Rectal smooth muscle tissue (tissue), 1 donor: ENCODE results near the gene KRT9.

Experiments
- H3K27ac ChIP-seq: one replicate; pipeline ENCODE4 v1.7.0; 2013; ENCODE audit warnings: low read depth, low read length, inconsistent platforms
- H3K27me3 ChIP-seq: one replicate; pipeline ENCODE4 v1.7.0; 2013; ENCODE audit warnings: low read length; ENCODE audit not compliant: control insufficient read depth, insufficient read depth
- H3K36me3 ChIP-seq: one replicate; pipeline ENCODE4 v1.7.0; 2013; ENCODE audit warnings: low read length; ENCODE audit not compliant: control insufficient read depth, insufficient read depth
- H3K4me1 ChIP-seq: one replicate; pipeline ENCODE4 v1.7.0; 2013; ENCODE audit warnings: low read length; ENCODE audit not compliant: control insufficient read depth, insufficient read depth
- H3K4me3 ChIP-seq: one replicate; pipeline ENCODE4 v1.7.0; 2013; ENCODE audit warnings: low read length
- H3K9ac ChIP-seq: one replicate; pipeline ENCODE4 v1.7.0; 2013; ENCODE audit warnings: low read length

Gene KRT9

GRCh38 chr17:41522301-41523224, 49.3 kb downstream of the KRT9 start:
- no peak overlapping the region for H3K4me3 ChIP-seq
- no peaks in the 10 kb centered on the region for H3K36me3 ChIP-seq
- no peak overlapping the region for H3K9ac ChIP-seq
- no peaks in the 10 kb centered on the region for H3K4me1 ChIP-seq
- no peak overlapping the region for H3K27ac ChIP-seq
- H3K27me3 ChIP-seq = peaks cover 3% of the 10 kb centered on the region

DNA sequence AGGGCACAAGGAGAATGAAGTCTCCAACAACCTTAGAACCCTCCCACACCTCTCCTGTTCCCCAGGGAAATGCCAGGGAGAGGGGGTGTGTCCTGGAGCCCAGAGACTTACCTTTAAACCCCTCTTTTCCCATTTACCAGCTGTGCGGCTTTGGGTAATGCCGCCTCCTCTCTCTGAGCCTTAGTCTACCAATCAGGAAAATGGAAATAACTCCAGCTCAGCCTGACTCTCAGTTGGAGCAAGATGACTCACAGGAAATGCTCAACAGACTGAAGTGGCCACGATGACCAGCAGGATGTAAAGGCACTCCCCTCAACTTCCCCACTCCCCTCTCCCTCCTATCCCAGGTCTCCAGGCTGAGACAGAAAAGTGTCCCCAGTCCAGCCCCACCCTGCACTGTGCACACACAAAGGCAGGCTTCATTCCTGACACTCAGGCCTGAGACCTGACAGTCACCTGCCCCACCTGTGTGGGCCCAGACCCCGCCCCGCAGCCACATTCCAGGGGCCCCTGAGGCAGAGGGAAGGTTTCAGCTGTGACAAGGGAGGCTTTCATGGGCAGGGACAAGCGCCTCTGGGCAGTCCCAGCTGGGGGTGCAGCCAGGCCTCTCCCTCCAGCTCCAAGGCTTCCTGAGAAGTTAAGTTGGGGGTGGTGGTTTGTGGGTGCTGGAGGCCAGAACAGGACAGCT, 50.1 kb downstream of the KRT9 start:
- Histone ChIP-seq H3K4me3 (no peak overlapping the region), H3K36me3 (no peaks in the 10 kb centered on the region), H3K4me1 (no peaks in the 10 kb centered on the region), H3K9ac (no peak overlapping the region), H3K27ac (no peak overlapping the region), H3K27me3 (no peaks in the 10 kb centered on the region)

- H3K27me3 ChIP-seq = no peaks in the 10 kb centered on the region
- no peaks in the 10 kb centered on the region for H3K4me1 ChIP-seq
- H3K4me3 ChIP-seq = no peak overlapping the region
- no peak overlapping the region for H3K9ac ChIP-seq
- H3K27ac ChIP-seq = no peak overlapping the region
- no peaks in the 10 kb centered on the region for H3K36me3 ChIP-seq
Observed at GRCh38 chr17:41520821-41521521, 50.9 kb downstream of the KRT9 start.

GRCh38 chr17:41519501-41520224, 52.2 kb downstream of the KRT9 start:
- no peak overlapping the region for H3K4me3 ChIP-seq
- no peaks in the 10 kb centered on the region for H3K36me3 ChIP-seq
- H3K4me1 ChIP-seq = no peaks in the 10 kb centered on the region
- no peaks in the 10 kb centered on the region for H3K27me3 ChIP-seq
- H3K9ac ChIP-seq = no peak overlapping the region
- no peak overlapping the region for H3K27ac ChIP-seq

GRCh38 chr17:41518789-41519449, 52.9 kb downstream of the KRT9 start, which contains the start of gene KRT15:
KRT15 (minus strand) TSS chr17:41518890; CDS start chr17:41518827, 63 bp downstream.
- Histone ChIP-seq H3K36me3 (no peaks in the 10 kb centered on the region), H3K27me3 (no peaks in the 10 kb centered on the region), H3K9ac (no peak within 1 kb of the TSS), H3K4me1 (no peaks in the 10 kb centered on the region), H3K4me3 (no peak within 1 kb of the TSS), H3K27ac (no peak within 1 kb of the TSS)

DNA sequence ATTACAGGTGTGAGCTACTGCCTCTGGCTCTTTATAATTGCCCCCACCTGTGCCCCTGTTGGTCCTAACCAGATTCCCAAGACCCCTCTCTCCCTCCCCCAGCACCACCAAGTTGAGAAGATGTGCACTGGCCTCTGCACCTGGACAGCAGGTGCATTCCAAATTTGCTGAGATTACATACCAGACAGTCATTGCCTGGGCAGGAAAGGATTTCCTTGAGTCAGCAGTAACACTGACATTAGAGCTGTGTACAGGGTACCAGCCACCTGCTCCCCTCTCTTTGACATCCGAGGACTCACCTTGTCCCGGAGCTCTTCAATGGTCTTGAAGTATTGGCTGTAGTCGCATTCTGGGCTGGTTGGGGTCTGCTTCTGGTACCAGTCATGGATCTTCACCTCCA, 53.8 kb downstream of the KRT9 start:
- Histone ChIP-seq H3K27ac (no peak overlapping the region), H3K9ac (no peak overlapping the region), H3K4me3 (no peak overlapping the region), H3K27me3 (no peaks in the 10 kb centered on the region), H3K36me3 (no peaks in the 10 kb centered on the region), H3K4me1 (no peaks in the 10 kb centered on the region)

DNA sequence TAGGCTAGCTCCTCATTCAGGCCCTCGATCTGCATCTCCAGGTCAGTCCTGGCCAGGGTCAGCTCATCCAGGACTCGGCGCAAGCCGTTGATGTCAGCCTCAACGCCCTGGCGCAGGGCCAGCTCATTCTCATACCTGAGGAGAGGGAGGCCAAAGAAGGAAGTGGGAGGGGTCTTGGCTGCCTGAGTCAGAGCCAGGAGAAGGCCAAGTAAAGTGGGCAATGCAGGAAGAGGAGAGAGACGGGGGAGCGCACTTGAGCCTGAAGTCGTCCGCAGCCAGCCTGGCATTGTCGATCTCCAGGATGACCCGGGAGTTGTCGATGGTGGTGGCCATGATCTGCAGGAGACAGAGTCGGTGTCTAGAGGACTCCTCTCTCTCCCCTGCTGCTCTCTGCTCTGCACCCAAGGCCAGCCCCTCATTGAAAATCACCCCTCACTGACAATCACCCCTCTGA, 55.0 kb downstream of the KRT9 start:
- Histone ChIP-seq H3K27me3 (no peaks in the 10 kb centered on the region), H3K9ac (no peak overlapping the region), H3K4me3 (no peak overlapping the region), H3K36me3 (no peaks in the 10 kb centered on the region), H3K27ac (no peak overlapping the region), H3K4me1 (no peaks in the 10 kb centered on the region)

- no peaks in the 10 kb centered on the region for H3K27me3 ChIP-seq
- no peaks in the 10 kb centered on the region for H3K36me3 ChIP-seq
- H3K27ac ChIP-seq = no peak overlapping the region
- H3K4me1 ChIP-seq = no peaks in the 10 kb centered on the region
- no peak overlapping the region for H3K9ac ChIP-seq
- no peak overlapping the region for H3K4me3 ChIP-seq
Observed at GRCh38 chr17:41516147-41516829, 55.6 kb downstream of the KRT9 start.
